Adrenal gland (tissue), 12 donors: ENCODE measurements around the gene HDAC4. TPM values are rescaled to one million over a fixed set of nuclear protein-coding genes. Genes with fewer than 3 reads are reported as not detected.

Source experiments
- DNase-seq, 7 donors: peaks; one replicate each; pipeline ENCODE4 v3.0.0-alpha.2; 2019 to 2020
- H3K27ac ChIP-seq, 5 donors: fragments of 200-600 bp; sonication (generic) in 4 of 5; 1 replicate in 3 of 5; 2 replicates in 2 of 5; pipeline versions ENCODE4 v1.5.1 to v1.8.0; 2016 to 2020; ENCODE audit warnings: mild to moderate bottlenecking in 1 of 5
- H3K27me3 ChIP-seq: fragments of 200-600 bp; 2 replicates; pipeline ENCODE4 v1.8.0; 2021
- H3K36me3 ChIP-seq, 2 donors: fragments of 200-600 bp; replicated peaks in 1 of 2; 1 replicate in 1 of 2; 2 replicates in 1 of 2; pipeline versions ENCODE4 v1.5.1 to v1.8.0; 2018 to 2022
- H3K4me1 ChIP-seq, 2 donors: fragments of 200-600 bp; replicated peaks in 1 of 2; 1 replicate in 1 of 2; 2 replicates in 1 of 2; pipeline versions ENCODE4 v1.5.1 to v1.8.0; 2018 to 2021
- H3K4me3 ChIP-seq, 4 donors: fragments of 200-600 bp; sonication (generic) in 3 of 4; one replicate each; pipeline ENCODE4 v1.5.1; 2016 to 2018
- H3K9me3 ChIP-seq, 3 donors: fragments of 200-600 bp; sonication (generic) in 1 of 3; replicated peaks in 1 of 3; 1 replicate in 2 of 3; 2 replicates in 1 of 3; pipeline versions ENCODE4 v1.5.1 to v1.8.0; 2016 to 2021
- POLR2A ChIP-seq, 2 donors: fragments of 450-650 bp; IDR thresholded peaks; one replicate each; pipeline ENCODE4 v1.6.1; 2017; ENCODE audit warnings: antibody characterized with exemption in 2 of 2, mild to moderate bottlenecking in 2 of 2, moderate library complexity in 1 of 2
- WGBS, 4 donors: extraction: QIAGEN DNeasy Blood & Tissue Kit in 2 of 4; methylation state at CpG; one replicate each; pipeline versions ENCODE4 v1.1.5 to v1.1.7; 2013 to 2017; 5-methylcytosine and 5-hydroxymethylcytosine counted together
- intact Hi-C, 2 donors: fragments of 100-400 bp; cut with DNase I; formaldehyde crosslinking; loops; one replicate each; pipeline versions ENCODE4 v1.14.1 to v1.15.0; 2022 to 2023
- polyA plus RNA-seq, 3 donors: library from polyadenylated mRNA; stranded (reverse); fragments of 200-250 nt in 2 of 3; fragments of 350-450 nt in 1 of 3; fragmentation: Illumina TruSeq in 1 of 3; extraction: RNeasy Lipid Tissue Mini Kit (QIAGEN cat#74804) in 1 of 3; gene quantifications; one replicate each; pipeline ENCODE4 v1.2.3, GENCODE V29; 2013 to 2014
- total RNA-seq, 9 donors: library from RNA; depleted of rRNA in 4 of 9; stranded (reverse); fragments of >200 nt in 4 of 9; fragments of 120-200 nt in 1 of 9; fragmentation: NEBNext Ultra II Directional in 1 of 9; extraction: Animal tissue kit (Norgen Biotek cat#: 25700) in 1 of 9; gene quantifications; one replicate each; pipeline versions ENCODE4 v1.1.0 to v1.2.4, GENCODE V29; 2013 to 2023
- TF ChIP-seq, protein P1 (sequence below), 6 experiments: fragments of 450-650 bp in 4 of 6; fragments of 200-600 bp in 2 of 6; sonication (generic) in 1 of 6; IDR thresholded peaks; 1 replicate in 5 of 6; 2 replicates in 1 of 6; pipeline versions ENCODE4 v1.5.1 to v1.8.0; 2016 to 2021; ENCODE audit warnings: antibody characterized with exemption in 6 of 6, mild to moderate bottlenecking in 2 of 6, moderate library complexity in 1 of 6
- donor health status: healthy with polysubstance abuse.
- donor health status: Bipolar disorder and iron deficiency.
- donor health status: DM: yes; HTN: yes; CAD: no.
- donor health status: DM: no; HTN: no; CAD: no.
- donor health status: DM: no; HTN: no; CAD: no.
- donor health status: DM: yes; HTN: yes; CAD: no.

HDAC4 gene
- total and polyA plus RNA-seq, 12 donors: 8.3 to 88.9 (median 28.7) TPM

DNA sequence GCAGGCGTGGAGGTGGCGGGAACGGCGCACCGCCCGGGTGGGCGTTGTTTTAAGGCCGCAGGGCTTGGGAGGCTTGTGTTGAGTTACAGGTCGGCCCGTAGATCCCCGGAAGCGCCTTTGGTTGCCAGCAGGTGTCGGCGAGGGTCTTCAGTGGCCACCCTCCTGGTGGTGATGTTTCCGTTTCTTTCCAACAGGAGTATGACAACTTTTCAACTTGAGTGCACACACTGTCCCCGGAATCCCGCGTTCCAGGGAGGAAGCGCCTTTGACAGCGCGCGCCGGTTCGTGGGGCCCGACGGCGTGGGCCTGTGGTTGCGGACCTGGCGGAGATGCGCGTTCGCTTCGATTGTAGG lies 1.0 kb upstream of the HDAC4 start:
- WGBS, 4 donors: 1 to 3% (median 2%) methylated on average over 14 to 33 of the region's 33 CpGs
- H3K27ac ChIP-seq: peak overlapping the region; percentile 97 to 100 (median 99)

DNA sequence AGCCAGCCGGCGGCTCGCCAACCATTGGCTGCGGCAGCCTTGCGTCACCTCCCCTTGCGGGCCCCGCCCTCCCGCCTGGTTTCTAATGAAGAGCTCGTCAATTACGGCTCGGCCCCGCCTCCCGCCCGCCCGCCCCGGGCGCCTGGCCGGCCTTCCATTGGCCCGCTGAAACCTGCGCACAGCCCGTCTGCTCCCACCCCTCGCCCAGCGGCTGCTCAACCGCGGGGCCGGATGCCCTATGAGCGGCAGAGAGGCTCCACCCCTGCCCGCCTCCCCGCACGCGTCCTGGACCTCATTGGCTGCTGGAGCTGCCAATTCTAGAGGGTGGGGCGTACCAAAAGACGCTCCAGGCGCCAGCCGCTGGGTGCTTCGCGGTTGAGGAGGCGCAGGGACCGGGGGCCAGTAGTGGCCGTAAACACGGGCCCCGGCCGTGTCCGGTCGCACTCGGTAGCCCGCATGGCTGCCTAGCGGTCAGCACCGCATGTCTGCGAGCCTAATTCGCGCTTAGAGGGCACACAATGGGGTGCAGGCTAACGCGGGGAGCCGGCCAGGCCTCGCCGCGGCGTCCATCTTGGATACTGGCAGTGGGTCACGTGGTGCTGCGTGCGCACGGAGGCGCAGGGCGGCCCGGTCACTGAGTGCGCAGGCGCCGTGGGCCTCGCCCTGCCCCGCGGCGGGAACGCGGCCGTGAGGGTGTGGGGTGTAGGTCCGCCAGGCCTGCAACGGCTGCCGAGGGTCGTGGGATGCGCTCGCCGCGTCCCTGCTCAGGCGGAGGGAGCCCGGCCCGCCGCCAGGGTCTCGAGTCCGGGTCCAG lies 454 bp upstream of the HDAC4 start:
- H3K27me3 ChIP-seq: no peaks in the 10 kb centered on the region
- H3K9me3 ChIP-seq: no peaks in the 10 kb centered on the region
- WGBS, 4 donors: 0 to 1% (median 0%) methylated on average over 1 to 90 of the region's 90 CpGs
- H3K4me1 ChIP-seq: peaks cover 25 to 44% of the 10 kb centered on the region in 2 donors
- no peaks in the 10 kb centered on the region for H3K36me3 ChIP-seq
- H3K4me3 ChIP-seq: peak overlapping the region; percentile 65 to 81 (median 69)
- peak; percentile 96 for TF ChIP-seq POLR2A (IDR thresholded peaks at IDR 0.05)
- TF ChIP-seq, protein P1, sequence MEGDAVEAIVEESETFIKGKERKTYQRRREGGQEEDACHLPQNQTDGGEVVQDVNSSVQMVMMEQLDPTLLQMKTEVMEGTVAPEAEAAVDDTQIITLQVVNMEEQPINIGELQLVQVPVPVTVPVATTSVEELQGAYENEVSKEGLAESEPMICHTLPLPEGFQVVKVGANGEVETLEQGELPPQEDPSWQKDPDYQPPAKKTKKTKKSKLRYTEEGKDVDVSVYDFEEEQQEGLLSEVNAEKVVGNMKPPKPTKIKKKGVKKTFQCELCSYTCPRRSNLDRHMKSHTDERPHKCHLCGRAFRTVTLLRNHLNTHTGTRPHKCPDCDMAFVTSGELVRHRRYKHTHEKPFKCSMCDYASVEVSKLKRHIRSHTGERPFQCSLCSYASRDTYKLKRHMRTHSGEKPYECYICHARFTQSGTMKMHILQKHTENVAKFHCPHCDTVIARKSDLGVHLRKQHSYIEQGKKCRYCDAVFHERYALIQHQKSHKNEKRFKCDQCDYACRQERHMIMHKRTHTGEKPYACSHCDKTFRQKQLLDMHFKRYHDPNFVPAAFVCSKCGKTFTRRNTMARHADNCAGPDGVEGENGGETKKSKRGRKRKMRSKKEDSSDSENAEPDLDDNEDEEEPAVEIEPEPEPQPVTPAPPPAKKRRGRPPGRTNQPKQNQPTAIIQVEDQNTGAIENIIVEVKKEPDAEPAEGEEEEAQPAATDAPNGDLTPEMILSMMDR (IDR thresholded peaks at IDR 0.05): peak in 1 of 6 experiments; percentile 10
- intact Hi-C loops: loop anchor here in 1 of 2 donors (10.0 kb wide), 1 partner anchor 484 kb away; no protein-coding TSS in a partner anchor
- H3K27ac ChIP-seq: peak overlapping the region; percentile 97 to 100 (median 99)
- DNase-seq: peak; percentile 99 to 100 (median 99)

More for the DNA sequence above, 1.0 kb upstream of the HDAC4 start:
- H3K36me3 ChIP-seq: no peaks in the 10 kb centered on the region
- H3K4me1 ChIP-seq: peaks cover 23 to 38% of the 10 kb centered on the region in 2 donors
- H3K27me3 ChIP-seq: no peaks in the 10 kb centered on the region
- H3K9me3 ChIP-seq: no peaks in the 10 kb centered on the region
- H3K4me3 ChIP-seq: peak overlapping the region; percentile 65 to 81 (median 69)
- TF ChIP-seq, protein P1 (IDR thresholded peaks at IDR 0.05): peak in 1 of 6 experiments; percentile 15
- TF ChIP-seq POLR2A (IDR thresholded peaks at IDR 0.05): no peak
- DNase-seq: peak in 4 of 7 donors; percentile 52 to 83 (median 56)
- intact Hi-C loops: loop anchor here in 1 of 2 donors (10.0 kb wide), 1 partner anchor 483 kb away; no protein-coding TSS in a partner anchor

DNA sequence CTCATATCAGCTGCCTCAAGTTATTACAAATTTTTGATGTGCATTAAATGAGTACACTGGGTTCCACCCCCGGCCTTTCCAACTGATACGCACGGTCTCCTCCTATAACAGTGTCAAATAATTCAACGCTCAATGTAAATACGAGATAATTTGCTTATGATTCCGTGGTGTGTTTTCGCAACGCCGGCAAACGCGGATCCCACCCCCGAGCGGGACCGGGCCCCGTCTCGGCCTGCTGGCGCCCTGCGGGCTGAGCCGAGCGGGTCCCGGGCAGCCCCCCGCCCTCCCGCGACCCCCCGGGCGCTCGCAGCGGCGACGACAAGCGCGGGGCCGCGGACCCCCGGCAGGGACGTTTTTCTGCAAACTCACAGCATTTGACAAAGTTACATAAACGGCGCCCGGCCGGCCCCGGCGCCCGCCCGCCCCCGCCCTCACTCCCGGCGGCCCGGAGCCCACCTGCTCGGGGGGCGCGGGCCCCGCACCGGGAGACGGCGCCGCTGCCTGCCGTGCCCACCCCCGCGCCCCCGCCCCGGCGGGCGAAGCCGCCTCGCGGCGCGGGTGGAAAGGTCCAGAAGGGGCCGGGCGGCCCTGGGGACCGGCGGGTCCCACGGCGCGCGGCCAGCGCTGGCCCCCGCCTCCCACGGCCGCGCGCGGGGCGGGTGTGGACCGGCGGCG lies 762 bp downstream of the HDAC4 start:
- peak overlapping the region in 3 of 4 donors; percentile 47 to 73 (median 71) for H3K4me3 ChIP-seq
- H3K36me3 ChIP-seq: no peaks in the 10 kb centered on the region
- 0 to 2% (median 1%) methylated on average over 6 to 87 of the region's 87 CpGs for WGBS, 4 donors
- peak overlapping the region in 4 of 5 donors; percentile 1 to 97 (median 80) for H3K27ac ChIP-seq
- TF ChIP-seq POLR2A (IDR thresholded peaks at IDR 0.05): no peak
- TF ChIP-seq, protein P1 (IDR thresholded peaks at IDR 0.05): no peak
- intact Hi-C loops: loop anchor here (10.0 kb wide), 4 partner anchors 85 to 485 kb away; no protein-coding TSS in a partner anchor
- no peaks in the 10 kb centered on the region for H3K27me3 ChIP-seq
- H3K9me3 ChIP-seq: no peaks in the 10 kb centered on the region
- DNase-seq: peak in 1 of 7 donors; percentile 61
- peaks cover 25 to 55% of the 10 kb centered on the region in 2 donors for H3K4me1 ChIP-seq

DNA sequence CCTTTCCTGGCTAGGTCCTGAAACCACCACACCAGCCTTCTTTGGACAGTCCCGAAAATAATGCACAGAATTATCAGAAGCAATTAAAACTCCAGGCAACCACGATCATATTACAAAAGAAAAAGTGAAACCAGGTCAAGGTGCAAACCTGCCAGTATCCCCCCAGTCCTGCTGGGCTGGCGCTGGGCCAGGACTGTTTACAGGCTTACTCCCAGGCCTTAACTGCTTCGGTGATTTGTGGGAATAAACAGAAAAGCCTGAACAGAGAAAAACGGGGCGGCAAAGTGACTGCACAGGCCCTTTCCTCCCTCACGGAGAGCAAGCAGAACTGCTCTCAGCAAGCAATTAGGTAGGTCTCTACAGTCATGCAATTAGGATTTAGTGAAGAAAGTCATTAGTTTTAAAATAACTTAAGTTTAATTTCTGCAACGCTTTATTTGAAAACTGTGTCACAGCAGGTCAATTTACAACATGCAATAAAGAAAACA lies 1.3 kb downstream of the HDAC4 start:
- intact Hi-C loops: loop anchor here (10.0 kb wide), 3 partner anchors 85 to 255 kb away; no protein-coding TSS in a partner anchor
- DNase-seq: peak; percentile 57 to 81 (median 65)
- peak overlapping the region in 3 of 4 donors; percentile 47 to 73 (median 71) for H3K4me3 ChIP-seq
- H3K9me3 ChIP-seq: no peaks in the 10 kb centered on the region
- peaks cover 25 to 61% of the 10 kb centered on the region in 2 donors for H3K4me1 ChIP-seq
- H3K27me3 ChIP-seq: no peaks in the 10 kb centered on the region
- no peaks in the 10 kb centered on the region for H3K36me3 ChIP-seq
- TF ChIP-seq, protein P1 (IDR thresholded peaks at IDR 0.05): no peak
- peak in 1 of 2 donors; percentile 13 for TF ChIP-seq POLR2A (IDR thresholded peaks at IDR 0.05)
- WGBS, 4 donors: 2 to 6% (median 5%) methylated on average over 8 of the region's 8 CpGs
- peak overlapping the region; percentile 1 to 97 (median 76) for H3K27ac ChIP-seq
